D721Med (cell line): ENCODE results near the gene SPPL2C.
A peak's percentile ranks its signal among the peaks of the same experiment; 100 is the strongest.

Experiments
- DNase-seq: peaks from one replicate; pipeline ENCODE4 v3.0.0; 2011; ENCODE audit warnings: low spot score; ENCODE audit not compliant: insufficient read length
- FAIRE-seq: peaks from 2 replicates; lab custom pipeline; 2011; peaks lifted over from hg19 to GRCh38; lab: Jason Lieb, UNC
- CTCF ChIP-seq: IDR thresholded peaks from 2 replicates; pipeline ENCODE4 v1.5.1; 2012; ENCODE audit warnings: mild to moderate bottlenecking, control low read depth; ENCODE audit not compliant: insufficient read depth; ENCODE audit errors: missing control alignments

SPPL2C gene

GRCh38 chr17:45876539-45876938 is 31.9 kb downstream of the SPPL2C start:
- FAIRE-seq: no peak
- no peak for TF ChIP-seq CTCF
- DNase-seq: no peak

DNA sequence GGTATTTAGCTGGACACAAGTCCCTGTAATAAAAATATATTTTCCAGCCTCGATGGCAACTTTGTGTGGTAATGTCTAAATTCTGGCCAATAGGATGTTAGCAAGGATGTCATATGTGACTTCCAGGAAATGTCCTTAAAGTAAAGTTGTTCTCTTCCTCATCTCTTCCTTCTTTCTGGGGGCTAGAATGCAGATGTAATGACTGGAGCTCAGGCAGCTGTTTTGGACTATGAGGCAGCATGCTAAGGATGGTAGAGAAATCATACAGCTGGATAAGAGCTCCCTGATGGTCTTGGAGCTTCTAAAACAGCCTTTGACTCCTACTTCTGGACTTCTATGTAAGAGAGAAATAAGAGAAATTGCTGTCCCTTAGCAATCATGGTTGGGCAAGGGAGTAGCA is 32.8 kb downstream of the SPPL2C start:
- no peak for FAIRE-seq
- TF ChIP-seq CTCF: no peak
- DNase-seq: no peak

GRCh38 chr17:45883063-45883462 is 38.4 kb downstream of the SPPL2C start:
- FAIRE-seq (no peak), DNase-seq (no peak)
- no peak for TF ChIP-seq CTCF

- FAIRE-seq (no peak), DNase-seq (no peak)
- no peak for TF ChIP-seq CTCF
Observed at GRCh38 chr17:45886852-45887251, 42.2 kb downstream of the SPPL2C start.

- no peak for DNase-seq
- FAIRE-seq: no peak
Observed at GRCh38 chr17:45888392-45888791, 43.7 kb downstream of the SPPL2C start.

GRCh38 chr17:45889579-45889978 is 44.9 kb downstream of the SPPL2C start:
- FAIRE-seq (no peak), DNase-seq (no peak)
- peak; percentile 4 for TF ChIP-seq CTCF

More at GRCh38 chr17:45888392-45888791, 43.7 kb downstream of the SPPL2C start:
- no peak for TF ChIP-seq CTCF

GRCh38 chr17:45893725-45894021 is 49.0 kb downstream of the SPPL2C start:
- DNase-seq (no peak), FAIRE-seq (no peak)
- no peak for TF ChIP-seq CTCF
